HFFc6 (cell line): ENCODE measurements around the gene PLEKHG4B. TPM values are rescaled to one million over a fixed set of nuclear protein-coding genes. Genes with fewer than 3 reads are reported as not detected.

ENCODE experiments used
- DNase-seq: peaks from one replicate; pipeline ENCODE4 v3.0.0-alpha.2; 2018
- H3K27ac Mint-ChIP-seq: 2 replicates; pipeline ENCODE4 v1.8.0; 2020; ENCODE audit warnings: mild to moderate bottlenecking, mixed read lengths
- H3K27me3 Mint-ChIP-seq: 2 replicates; pipeline ENCODE4 v1.8.0; 2021; ENCODE audit warnings: mild to moderate bottlenecking, moderate library complexity, mixed read lengths; ENCODE audit not compliant: insufficient read depth
- H3K36me3 Mint-ChIP-seq: 2 replicates; pipeline ENCODE4 v1.8.0; 2021; ENCODE audit warnings: low read depth, mixed read lengths
- H3K4me1 Mint-ChIP-seq: 2 replicates; pipeline ENCODE4 v1.8.0; 2020; ENCODE audit warnings: low read depth, mixed read lengths
- H3K4me3 Mint-ChIP-seq: 2 replicates; pipeline ENCODE4 v1.8.0; 2020; ENCODE audit warnings: mild to moderate bottlenecking, moderate library complexity, mixed read lengths
- H3K9me3 Mint-ChIP-seq: 2 replicates; pipeline ENCODE4 v1.8.0; 2020; ENCODE audit warnings: mild to moderate bottlenecking, mixed read lengths
- CTCF ChIP-seq: fragments of 200-600 bp; sonication (generic); IDR thresholded peaks from 2 replicates; pipeline ENCODE4 v1.5.0; 2021; ENCODE audit warnings: antibody characterized with exemption, mild to moderate bottlenecking
- total RNA-seq, 6 experiments: library from RNA; stranded (reverse); fragmentation: NEBNext Ultra II Directional; extraction: Animal tissue kit (Norgen Biotek cat#: 25700); gene quantifications; 2 replicates in 1 of 6; 3 replicates in 5 of 6; pipeline ENCODE4 v1.2.3, GENCODE V29; 2021

Gene PLEKHG4B
- total RNA-seq, 6 experiments from 2014 or later, result 0.66 to 4.3 (median 3.9) TPM

- Mint-ChIP-seq H3K4me1 (peaks cover 29% of the 10 kb centered on the region), H3K9me3 (peaks cover 12% of the 10 kb centered on the region), H3K27ac (no peak overlapping the region), H3K4me3 (no peak overlapping the region; the same call in 1 of the 2 replicates), H3K36me3 (peaks cover 9% of the 10 kb centered on the region), H3K27me3 (peaks cover 16% of the 10 kb centered on the region)
- DNase-seq, result no peak
- no peak for TF ChIP-seq CTCF
Observed at GRCh38 chr5:82097-82496, 9.9 kb upstream of the PLEKHG4B start.

- no peak overlapping the region for H3K4me3 Mint-ChIP-seq
- H3K36me3 Mint-ChIP-seq, result peaks cover 9% of the 10 kb centered on the region
- peaks cover 28% of the 10 kb centered on the region for H3K4me1 Mint-ChIP-seq
- DNase-seq, result no peak
- no peak for TF ChIP-seq CTCF
- peaks cover 12% of the 10 kb centered on the region for H3K9me3 Mint-ChIP-seq
- peaks cover 18% of the 10 kb centered on the region for H3K27me3 Mint-ChIP-seq
- no peak overlapping the region for H3K27ac Mint-ChIP-seq
Observed at GRCh38 chr5:82570-82969, 9.4 kb upstream of the PLEKHG4B start.

- peaks cover 9% of the 10 kb centered on the region for H3K36me3 Mint-ChIP-seq
- no peak for DNase-seq
- no peak overlapping the region for H3K27ac Mint-ChIP-seq
- peaks cover 19% of the 10 kb centered on the region for H3K27me3 Mint-ChIP-seq
- H3K4me3 Mint-ChIP-seq, result no peak overlapping the region
- peaks cover 12% of the 10 kb centered on the region for H3K9me3 Mint-ChIP-seq
- TF ChIP-seq CTCF, result no peak
- H3K4me1 Mint-ChIP-seq, result peaks cover 24% of the 10 kb centered on the region
Observed at GRCh38 chr5:83029-83428, 8.9 kb upstream of the PLEKHG4B start.

- Mint-ChIP-seq H3K4me3 (no peak overlapping the region), H3K27me3 (peaks cover 42% of the 10 kb centered on the region), H3K27ac (no peak overlapping the region), H3K36me3 (peaks cover 9% of the 10 kb centered on the region), H3K9me3 (peaks cover 12% of the 10 kb centered on the region), H3K4me1 (peaks cover 16% of the 10 kb centered on the region)
- no peak for TF ChIP-seq CTCF
- DNase-seq, result no peak
Observed at GRCh38 chr5:85334-85995, 6.5 kb upstream of the PLEKHG4B start.

GRCh38 chr5:89337-90286 is 2.4 kb upstream of the PLEKHG4B start:
- no peak for DNase-seq
- no peak for TF ChIP-seq CTCF
- no peak overlapping the region for H3K27ac Mint-ChIP-seq
- no peak overlapping the region for H3K4me3 Mint-ChIP-seq
- peaks cover 7% of the 10 kb centered on the region for H3K9me3 Mint-ChIP-seq
- H3K4me1 Mint-ChIP-seq, result no peaks in the 10 kb centered on the region
- peaks cover 4% of the 10 kb centered on the region; the same call in 1 of the 2 replicates for H3K36me3 Mint-ChIP-seq
- peaks cover 53% of the 10 kb centered on the region for H3K27me3 Mint-ChIP-seq
